RPMI8226 (cell line): Measurements from ENCODE around the gene TSPAN4.

Experiments
- DNase-seq: peaks from one replicate; pipeline ENCODE4 v3.0.0-alpha.2; 2015

The TSPAN4 gene

GRCh38 chr11:890794-891540 is 48.3 kb downstream of the TSPAN4 start:
- no peak for DNase-seq

DNA sequence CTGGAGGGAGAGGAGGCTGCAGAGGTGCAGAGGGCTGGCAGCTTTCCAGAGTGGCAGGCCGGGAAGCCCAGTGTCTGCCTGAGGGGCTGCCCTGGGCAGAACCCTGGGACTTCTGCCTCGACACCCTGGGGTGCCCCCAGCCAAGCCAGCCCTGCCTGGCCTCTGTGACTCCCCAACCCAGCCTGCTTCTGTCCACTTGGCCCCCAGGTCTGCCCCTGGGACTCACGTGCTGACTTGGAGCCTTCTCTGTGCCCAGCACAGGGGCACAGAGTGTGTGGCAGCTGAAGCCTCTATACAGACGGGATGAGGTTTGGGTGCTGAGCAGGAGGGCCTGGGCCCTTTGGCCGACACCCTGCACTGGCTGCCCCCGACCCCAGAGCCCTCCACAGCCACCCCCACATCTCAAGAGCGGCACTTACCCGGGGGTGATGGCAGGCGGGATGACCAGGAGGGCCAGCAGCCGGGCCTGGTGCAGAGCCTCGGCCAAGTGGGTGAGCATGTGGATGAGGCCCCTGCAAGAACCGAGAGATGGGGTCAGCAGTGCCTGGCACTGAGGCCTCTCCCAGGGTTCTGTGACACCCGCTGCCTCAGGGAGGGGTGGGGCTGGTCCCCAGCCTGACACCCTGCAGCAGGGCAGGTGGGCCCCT is 50.5 kb downstream of the TSPAN4 start:
- no peak for DNase-seq

GRCh38 chr11:894575-895201 is 52.0 kb downstream of the TSPAN4 start:
- no peak for DNase-seq

GRCh38 chr11:895331-896110 is 52.9 kb downstream of the TSPAN4 start:
- DNase-seq, result no peak

- DNase-seq, result no peak
Measured at GRCh38 chr11:897253-898142, 54.8 kb downstream of the TSPAN4 start.

GRCh38 chr11:898143-898511 is 55.5 kb downstream of the TSPAN4 start:
- DNase-seq, result peak; percentile 20

GRCh38 chr11:898540-899190 is 56.0 kb downstream of the TSPAN4 start:
- DNase-seq, result no peak

DNA sequence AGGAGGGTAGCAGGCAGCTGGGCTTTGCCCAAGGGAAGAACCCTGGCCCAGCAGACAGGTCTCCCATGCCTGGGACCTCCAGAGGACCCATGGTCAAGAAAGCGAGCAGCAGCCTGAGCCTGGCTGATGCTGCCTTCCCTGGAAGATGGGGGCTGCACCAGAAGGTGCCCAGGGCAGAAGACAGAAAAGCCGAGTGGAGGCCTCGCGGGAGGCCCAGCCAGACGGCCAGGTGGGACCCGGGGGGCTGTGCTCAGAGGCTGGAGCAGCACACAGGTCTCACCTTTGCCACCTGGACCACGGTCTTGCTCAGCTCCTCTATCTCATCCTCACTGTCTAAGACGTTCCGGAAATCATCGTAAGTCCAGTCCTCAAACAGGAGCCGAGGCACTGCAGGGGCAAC is 57.1 kb downstream of the TSPAN4 start:
- no peak for DNase-seq

GRCh38 chr11:900545-900944 is 57.9 kb downstream of the TSPAN4 start:
- DNase-seq, result no peak

DNA sequence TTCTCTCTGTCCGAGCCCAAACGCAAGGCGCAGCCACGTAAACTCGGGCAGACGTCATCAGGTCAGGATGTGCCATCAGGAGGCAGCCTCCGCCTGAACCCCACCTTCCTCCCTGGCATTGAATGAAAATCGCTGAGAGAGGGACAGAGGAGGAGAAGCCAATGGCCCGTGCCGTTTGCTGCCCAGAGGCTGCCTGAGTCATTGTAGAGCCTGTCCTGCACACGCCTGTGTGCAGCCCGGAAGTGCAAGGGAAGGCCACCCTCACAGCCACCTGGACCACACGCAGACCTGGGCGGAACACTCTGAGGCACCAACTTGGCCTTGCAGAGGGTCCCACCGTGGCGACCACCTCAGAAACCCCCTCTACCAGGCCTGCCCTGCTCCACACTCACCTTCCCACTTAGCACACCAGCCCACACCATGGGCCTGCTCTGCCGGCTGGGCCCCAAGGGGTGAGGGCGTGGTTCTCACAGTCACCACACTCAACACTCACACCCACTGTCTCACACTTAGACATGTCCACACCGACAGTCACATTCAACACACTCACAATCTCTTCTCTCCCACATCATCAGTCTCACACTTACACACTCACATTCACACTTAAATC is 58.9 kb downstream of the TSPAN4 start:
- DNase-seq, result no peak

- DNase-seq, result no peak
Measured at GRCh38 chr11:904380-904779, 61.7 kb downstream of the TSPAN4 start.

DNA sequence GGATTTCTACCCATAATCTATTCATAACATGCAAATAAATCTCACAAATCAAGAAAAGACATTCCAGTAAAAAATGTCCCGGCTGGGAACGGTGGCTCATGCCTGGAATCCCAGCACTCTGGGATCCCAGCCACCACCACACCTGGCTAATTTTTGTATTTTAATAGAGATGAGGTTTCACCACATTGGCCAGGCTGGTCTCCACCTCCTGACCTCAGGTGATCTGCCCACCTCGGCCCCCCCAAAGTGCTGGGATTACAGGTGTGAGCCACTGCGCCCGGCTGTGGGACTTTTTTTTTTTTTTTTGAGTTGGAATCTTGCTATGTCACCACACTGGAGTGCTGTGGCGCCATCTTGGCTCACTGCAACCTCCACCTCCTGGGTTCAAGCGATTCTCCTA is 63.3 kb downstream of the TSPAN4 start:
- DNase-seq, result no peak

DNA sequence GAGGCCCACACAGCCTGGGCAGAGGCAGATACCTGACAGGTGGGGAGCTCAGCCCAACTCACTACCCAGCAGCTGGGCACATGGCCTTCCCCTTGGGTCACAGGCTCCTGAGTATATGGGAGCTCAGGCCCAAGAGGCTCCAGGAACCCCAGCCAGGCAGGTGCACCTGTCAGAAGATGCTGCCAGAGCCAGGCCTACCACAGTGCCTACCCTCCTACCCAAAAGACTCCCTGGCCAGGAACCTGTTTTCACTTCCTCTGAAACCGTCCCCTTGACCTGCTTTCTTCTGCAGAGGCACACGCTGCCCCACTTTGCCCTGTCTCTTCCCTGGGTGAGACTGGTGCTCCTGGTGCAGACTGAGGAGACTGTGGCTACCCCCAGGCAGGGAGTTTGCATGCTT is 65.0 kb downstream of the TSPAN4 start:
- peak; percentile 88 for DNase-seq

GRCh38 chr11:908273-908672 is 65.6 kb downstream of the TSPAN4 start:
- no peak for DNase-seq

GRCh38 chr11:909406-909805 is 66.8 kb downstream of the TSPAN4 start:
- no peak for DNase-seq

- peak; percentile 34 for DNase-seq
Measured at GRCh38 chr11:910044-910588, 67.5 kb downstream of the TSPAN4 start.

DNA sequence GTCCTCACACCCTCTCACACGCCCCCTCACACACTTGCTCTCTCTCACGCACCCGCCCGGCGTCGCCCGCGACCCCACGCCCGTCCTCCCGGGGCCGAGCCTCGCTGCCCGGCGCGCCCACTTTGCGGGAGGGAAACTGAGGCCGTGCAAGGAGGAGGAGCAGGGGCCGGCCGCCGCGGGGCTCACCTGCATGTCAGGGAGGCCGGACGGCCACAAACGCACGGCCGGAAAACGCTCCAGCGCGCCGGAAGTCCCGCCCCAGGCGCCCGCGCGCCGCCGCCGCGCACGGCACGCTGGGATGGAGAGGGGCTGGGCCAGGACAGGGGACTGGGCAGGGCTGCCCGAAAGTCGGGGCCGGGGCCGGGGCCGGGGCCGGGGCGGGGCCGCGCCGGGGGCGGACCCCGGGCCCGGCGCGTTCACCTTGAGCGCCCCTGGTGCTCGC is 68.0 kb downstream of the TSPAN4 start, which contains the start of gene CHID1:
Gene CHID1 (minus strand): TSS at position 222 of the 442 bp plus-strand sequence. CDS start 5,994 bp downstream, outside the sequence.
- DNase-seq, result peak; percentile 83

- peak; percentile 23 for DNase-seq
Measured at GRCh38 chr11:911031-911889, 68.6 kb downstream of the TSPAN4 start.

- DNase-seq, result no peak
Measured at GRCh38 chr11:911890-912219, 69.2 kb downstream of the TSPAN4 start.

DNA sequence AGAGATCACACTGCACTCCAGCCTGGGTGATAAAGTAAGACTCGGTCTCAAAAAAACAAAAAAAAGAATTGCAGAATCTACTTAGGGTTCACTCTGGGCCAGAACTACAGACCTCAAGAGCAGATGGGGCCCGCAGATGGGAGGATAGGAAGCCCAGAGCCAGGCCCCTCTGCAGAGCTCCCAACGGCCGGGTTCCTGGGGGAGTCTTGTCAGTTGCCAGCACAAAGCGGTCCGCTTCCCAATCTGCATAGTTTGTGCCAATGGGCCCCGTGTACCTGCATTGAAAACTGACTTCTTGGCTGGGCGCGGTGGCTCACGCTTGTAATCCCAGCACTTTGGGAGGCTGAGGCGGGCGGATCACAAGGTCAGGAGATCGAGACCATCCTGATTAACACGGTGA is 69.6 kb downstream of the TSPAN4 start:
- DNase-seq, result no peak
